CD14-positive monocyte (primary cell): ENCODE data around the gene CIITA. TPM values are rescaled to one million over a fixed set of nuclear protein-coding genes. Genes with fewer than 3 reads are reported as not detected.
A peak's percentile ranks its signal among the peaks of the same experiment; 100 is the strongest.

Source experiments
- DNase-seq, 3 donors: peaks; one replicate each; pipeline ENCODE4 v3.0.0-alpha.2; 2011 to 2022
- H2AFZ ChIP-seq: 2 replicates; pipeline ENCODE4 v1.6.0; 2012; ENCODE audit warnings: mild to moderate bottlenecking, low read depth, low read length, inconsistent platforms; ENCODE audit not compliant: insufficient read depth, poor library complexity, severe bottlenecking
- H3K27ac ChIP-seq, 2 donors: 1 replicate in 1 of 2; 2 replicates in 1 of 2; pipeline ENCODE4 v1.5.1; 2012 to 2013; ENCODE audit warnings: low read length in 2 of 2, control low read depth in 1 of 2, inconsistent platforms in 1 of 2, low read depth in 1 of 2, mild to moderate bottlenecking in 1 of 2
- H3K27me3 ChIP-seq, 2 donors: one replicate each; pipeline versions ENCODE4 v1.6.0 to v1.6.1; 2011 to 2013; ENCODE audit warnings: low read length in 2 of 2; ENCODE audit not compliant: control insufficient read depth in 2 of 2, insufficient read depth in 2 of 2
- H3K36me3 ChIP-seq, 2 donors: replicated peaks in 1 of 2; 1 replicate in 1 of 2; 2 replicates in 1 of 2; pipeline versions ENCODE4 v1.5.1 to v1.6.1; 2012 to 2013; ENCODE audit warnings: low read length in 2 of 2, control low read depth in 1 of 2, inconsistent platforms in 1 of 2, mild to moderate bottlenecking in 1 of 2; ENCODE audit not compliant: insufficient read depth in 2 of 2, control insufficient read depth in 1 of 2
- H3K4me1 ChIP-seq, 2 donors: 1 replicate in 1 of 2; 2 replicates in 1 of 2; pipeline versions ENCODE4 v1.5.1 to v1.6.1; 2012 to 2013; ENCODE audit warnings: low read length in 2 of 2, control low read depth in 1 of 2, inconsistent platforms in 1 of 2, mild to moderate bottlenecking in 1 of 2, moderate library complexity in 1 of 2; ENCODE audit not compliant: insufficient read depth in 2 of 2, control insufficient read depth in 1 of 2
- H3K4me2 ChIP-seq: replicated peaks from 2 replicates; pipeline ENCODE3; 2012; ENCODE audit warnings: low read length, moderate library complexity, mild to moderate bottlenecking; ENCODE audit not compliant: poor library complexity, severe bottlenecking; ENCODE audit errors: extremely low read depth
- H3K4me3 ChIP-seq, 3 experiments: fragments of 200-600 bp in 1 of 3; sonication (generic) in 1 of 3; replicated peaks in 1 of 3; 1 replicate in 2 of 3; 2 replicates in 1 of 3; pipeline ENCODE4 v1.5.1; 2011 to 2013; ENCODE audit warnings: low read length in 3 of 3, mild to moderate bottlenecking in 3 of 3, control low read depth in 2 of 3, low read depth in 2 of 3, inconsistent platforms in 1 of 3, moderate library complexity in 1 of 3
- H3K79me2 ChIP-seq: 2 replicates; pipeline ENCODE4 v1.6.0; 2012; ENCODE audit warnings: mild to moderate bottlenecking, control low read depth, inconsistent platforms, low read length, moderate library complexity; ENCODE audit not compliant: insufficient read depth
- H3K9ac ChIP-seq: 2 replicates; pipeline ENCODE4 v1.6.0; 2017; ENCODE audit warnings: low read length, mild to moderate bottlenecking; ENCODE audit not compliant: insufficient read depth, poor library complexity, severe bottlenecking
- H3K9me3 ChIP-seq, 2 donors: replicated peaks in 1 of 2; 1 replicate in 1 of 2; 2 replicates in 1 of 2; pipeline versions ENCODE4 v1.5.1 to v1.6.1; 2012 to 2013; ENCODE audit warnings: low read length in 2 of 2, control low read depth in 1 of 2; ENCODE audit not compliant: control insufficient read depth in 1 of 2, insufficient read depth in 1 of 2
- H4K20me1 ChIP-seq: 2 replicates; pipeline ENCODE4 v1.6.0; 2012; ENCODE audit warnings: mild to moderate bottlenecking, low read length, control low read depth, moderate library complexity; ENCODE audit not compliant: insufficient read depth
- H3K27ac Mint-ChIP-seq, 7 donors: one replicate each; pipeline ENCODE4 v1.8.0; 2020; ENCODE audit warnings: mild to moderate bottlenecking in 7 of 7, mixed read lengths in 7 of 7, moderate library complexity in 6 of 7, inconsistent platforms in 2 of 7
- H3K27me3 Mint-ChIP-seq, 3 donors: one replicate each; pipeline ENCODE4 v1.8.0; 2021 to 2022; ENCODE audit warnings: low read depth in 3 of 3, mild to moderate bottlenecking in 3 of 3, mixed read lengths in 3 of 3, moderate library complexity in 3 of 3, inconsistent platforms in 1 of 3
- H3K36me3 Mint-ChIP-seq, 2 donors: one replicate each; pipeline ENCODE4 v1.8.0; 2020; ENCODE audit warnings: mixed read lengths in 2 of 2, inconsistent platforms in 1 of 2, mild to moderate bottlenecking in 1 of 2
- H3K4me1 Mint-ChIP-seq: one replicate; pipeline ENCODE4 v1.8.0; 2020; ENCODE audit warnings: mild to moderate bottlenecking, mixed read lengths
- H3K4me3 Mint-ChIP-seq, 2 donors: one replicate each; pipeline ENCODE4 v1.8.0; 2020; ENCODE audit warnings: mild to moderate bottlenecking in 2 of 2, mixed read lengths in 2 of 2, moderate library complexity in 1 of 2
- H3K9me3 Mint-ChIP-seq, 7 donors: one replicate each; pipeline ENCODE4 v1.8.0; 2020 to 2022; ENCODE audit warnings: mixed read lengths in 7 of 7, mild to moderate bottlenecking in 6 of 7, moderate library complexity in 6 of 7, inconsistent platforms in 2 of 7
- WGBS: methylation state at CpG from one replicate; pipeline ENCODE4 v1.1.5; 2013; ENCODE audit warnings: missing lambda C conversion rate; ENCODE audit not compliant: insufficient coverage; 5-methylcytosine and 5-hydroxymethylcytosine counted together
- intact Hi-C, 2 donors: fragments of 100-400 bp; cut with micrococcal nuclease; formaldehyde crosslinking; loops; one replicate each; pipeline versions ENCODE4 v1.15.0 to v1.15.1; 2023
- polyA plus RNA-seq, 3 donors: library from polyadenylated mRNA; depleted of rRNA in 1 of 3; unstranded in 2 of 3; stranded (reverse) in 1 of 3; fragments of 300-500 nt in 2 of 3; fragments of >200 nt in 1 of 3; fragmentation: Illumina TruSeq in 2 of 3; gene quantifications; 1 replicate in 2 of 3; 2 replicates in 1 of 3; pipeline ENCODE4 v1.2.3, GENCODE V29; 2012 to 2021
- TF ChIP-seq, protein P1 (sequence below): fragments of 200-600 bp; IDR thresholded peaks from one replicate; pipeline ENCODE4 v1.8.0; 2022; ENCODE audit warnings: antibody characterized with exemption, mild to moderate bottlenecking

CIITA gene
- polyA plus RNA-seq, 3 donors: 15.6 to 178 (median 22.1) TPM

GRCh38 chr16:10876315-10876714 is 687 bp upstream of the CIITA start:
- DNase-seq: no peak
- peaks cover 0 to 5% of the 10 kb centered on the region in 2 donors for H3K36me3 Mint-ChIP-seq
- H3K4me3 Mint-ChIP-seq: peak overlapping the region; percentile 93 to 97
- H3K9ac ChIP-seq: no peak overlapping the region
- intact Hi-C loops: loop anchor here (5.0 kb wide), 2 partner anchors 34 to 124 kb away; no protein-coding TSS in a partner anchor
- peak overlapping the region; percentile 91 to 97 (median 95) for H3K27ac Mint-ChIP-seq
- peak overlapping the region; percentile 46 to 85 for H3K27ac ChIP-seq
- H3K4me3 ChIP-seq: peak overlapping the region in 2 of 3 experiments; percentile 14 to 94
- no peaks in the 10 kb centered on the region for H3K36me3 ChIP-seq
- peaks cover 0 to 2% (median 0%) of the 10 kb centered on the region in 3 donors for H3K27me3 Mint-ChIP-seq
- no peaks in the 10 kb centered on the region for H3K27me3 ChIP-seq
- H3K79me2 ChIP-seq: peaks cover 44% of the 10 kb centered on the region
- peaks cover 0 to 3% (median 0%) of the 10 kb centered on the region in 7 donors for H3K9me3 Mint-ChIP-seq
- no peaks in the 10 kb centered on the region for H3K9me3 ChIP-seq
- peaks cover 80% of the 10 kb centered on the region for H3K4me1 Mint-ChIP-seq
- H4K20me1 ChIP-seq: peaks cover 24% of the 10 kb centered on the region
- H3K4me1 ChIP-seq: peaks cover 73 to 79% of the 10 kb centered on the region in 2 donors
- peak overlapping the region; percentile 82 for H3K4me2 ChIP-seq
- no CpG with 5 or more reads among the region's 2 CpGs for WGBS
- no peak overlapping the region for H2AFZ ChIP-seq
- TF ChIP-seq, protein P1, sequence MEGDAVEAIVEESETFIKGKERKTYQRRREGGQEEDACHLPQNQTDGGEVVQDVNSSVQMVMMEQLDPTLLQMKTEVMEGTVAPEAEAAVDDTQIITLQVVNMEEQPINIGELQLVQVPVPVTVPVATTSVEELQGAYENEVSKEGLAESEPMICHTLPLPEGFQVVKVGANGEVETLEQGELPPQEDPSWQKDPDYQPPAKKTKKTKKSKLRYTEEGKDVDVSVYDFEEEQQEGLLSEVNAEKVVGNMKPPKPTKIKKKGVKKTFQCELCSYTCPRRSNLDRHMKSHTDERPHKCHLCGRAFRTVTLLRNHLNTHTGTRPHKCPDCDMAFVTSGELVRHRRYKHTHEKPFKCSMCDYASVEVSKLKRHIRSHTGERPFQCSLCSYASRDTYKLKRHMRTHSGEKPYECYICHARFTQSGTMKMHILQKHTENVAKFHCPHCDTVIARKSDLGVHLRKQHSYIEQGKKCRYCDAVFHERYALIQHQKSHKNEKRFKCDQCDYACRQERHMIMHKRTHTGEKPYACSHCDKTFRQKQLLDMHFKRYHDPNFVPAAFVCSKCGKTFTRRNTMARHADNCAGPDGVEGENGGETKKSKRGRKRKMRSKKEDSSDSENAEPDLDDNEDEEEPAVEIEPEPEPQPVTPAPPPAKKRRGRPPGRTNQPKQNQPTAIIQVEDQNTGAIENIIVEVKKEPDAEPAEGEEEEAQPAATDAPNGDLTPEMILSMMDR: no peak

GRCh38 chr16:10877472-10877946 is 507 bp downstream of the CIITA start:
- Histone ChIP-seq H3K79me2 (peaks cover 56% of the 10 kb centered on the region), H4K20me1 (peaks cover 35% of the 10 kb centered on the region), H3K9me3 (no peaks in the 10 kb centered on the region), H3K4me3 (peak overlapping the region; percentile 82 to 96 (median 94)), H3K4me2 (peak overlapping the region; percentile 82), H2AFZ (peak overlapping the region; percentile 10), H3K4me1 (peaks cover 72 to 77% of the 10 kb centered on the region in 2 donors), H3K9ac (peak overlapping the region; percentile 59), H3K27ac (peak overlapping the region; percentile 62 to 85), H3K27me3 (no peaks in the 10 kb centered on the region), H3K36me3 (peaks cover 0 to 3% of the 10 kb centered on the region in 2 donors)
- H3K9me3 Mint-ChIP-seq: peaks cover 0 to 3% (median 0%) of the 10 kb centered on the region in 7 donors
- no peak for DNase-seq
- peaks cover 78% of the 10 kb centered on the region for H3K4me1 Mint-ChIP-seq
- intact Hi-C loops: loop anchor here (5.0 kb wide), 2 partner anchors 35 to 125 kb away; no protein-coding TSS in a partner anchor
- H3K27me3 Mint-ChIP-seq: peaks cover 0 to 2% (median 0%) of the 10 kb centered on the region in 3 donors
- peak overlapping the region; percentile 91 to 97 (median 95) for H3K27ac Mint-ChIP-seq
- TF ChIP-seq, protein P1: no peak
- peaks cover 7 to 9% of the 10 kb centered on the region in 2 donors for H3K36me3 Mint-ChIP-seq
- H3K4me3 Mint-ChIP-seq: peak overlapping the region; percentile 93 to 97
- 11% methylated on average over 5 of the region's 8 CpGs for WGBS
